Right lobe of liver (tissue), 6 donors: Measurements from ENCODE around the gene PLK5. TPM values are rescaled to one million over a fixed set of nuclear protein-coding genes. Genes with fewer than 3 reads are reported as not detected.
"Not testable (repeated sequence)": the region's sequence is repeated elsewhere in the genome, so short reads cannot be mapped to it uniquely, and the experiment has no call there.

Experiments
- ATAC-seq, 4 donors: fragments of 200-7000 bp; cut with Tn5 transposase; one replicate each; pipeline ENCODE4 v1.9.1; 2020; ENCODE audit warnings: mild to moderate bottlenecking in 4 of 4, moderate library complexity in 4 of 4
- DNase-seq, 3 donors: peaks; one replicate each; pipeline ENCODE4 v3.0.0-alpha.2; 2020
- H3K27ac ChIP-seq, 3 donors: fragments of 200-600 bp; one replicate each; pipeline ENCODE4 v1.8.0; 2022
- H3K27me3 ChIP-seq, 2 donors: fragments of 200-600 bp; one replicate each; pipeline ENCODE4 v1.8.0; 2022
- H3K36me3 ChIP-seq, 4 donors: fragments of 200-600 bp; sonication (generic) in 1 of 4; one replicate each; pipeline versions ENCODE4 v1.5.1 to v1.8.0; 2017 to 2022; ENCODE audit warnings: control low read depth in 1 of 4
- H3K4me1 ChIP-seq, 4 donors: fragments of 200-600 bp; sonication (generic) in 1 of 4; one replicate each; pipeline versions ENCODE4 v1.5.1 to v1.8.0; 2017 to 2022; ENCODE audit warnings: control low read depth in 1 of 4
- H3K4me3 ChIP-seq, 3 donors: fragments of 200-600 bp; one replicate each; pipeline ENCODE4 v1.8.0; 2022
- H3K9me3 ChIP-seq, 4 donors: fragments of 200-600 bp; sonication (generic) in 1 of 4; one replicate each; pipeline versions ENCODE4 v1.5.1 to v1.8.0; 2017 to 2022; ENCODE audit warnings: control low read depth in 1 of 4
- POLR2A ChIP-seq: fragments of 450-650 bp; IDR thresholded peaks from one replicate; pipeline ENCODE4 v1.6.1; 2017; ENCODE audit warnings: antibody characterized with exemption, mild to moderate bottlenecking
- WGBS: methylation state at CpG from one replicate; pipeline ENCODE4 v1.1.6; 2018; ENCODE audit warnings: low coverage, low lambda C conversion rate; ENCODE audit not compliant: insufficient coverage; ENCODE audit errors: missing lambda C conversion rate; 5-methylcytosine and 5-hydroxymethylcytosine counted together
- intact Hi-C, 2 donors: fragments of 100-400 bp; cut with DNase I; formaldehyde crosslinking; loops; one replicate each; pipeline versions ENCODE4 v1.11.2 to v1.14.1; 2022
- total RNA-seq, 6 experiments: library from RNA; depleted of rRNA in 2 of 6; stranded (reverse); fragments of >200 nt in 2 of 6; fragmentation: NEBNext Ultra II Directional in 3 of 6; extraction: Animal tissue kit (Norgen Biotek cat#: 25700) in 3 of 6; gene quantifications; one replicate each; pipeline versions ENCODE4 v1.1.0 to v1.2.4, GENCODE V29; 2016 to 2023
- TF ChIP-seq, protein P1 (sequence below), 4 donors: fragments of 200-600 bp in 3 of 4; fragments of 450-650 bp in 1 of 4; IDR thresholded peaks; one replicate each; pipeline versions ENCODE4 v1.5.1 to v1.8.0; 2016 to 2022; ENCODE audit warnings: antibody characterized with exemption in 4 of 4, mild to moderate bottlenecking in 2 of 4
- donor health status: DM: no; HTN: yes; CAD: no.
- donor health status: DM: no; HTN: no; CAD: no.
- donor health status: DM: no; HTN: no; CAD: no.
- donor health status: DM: no; HTN: yes; CAD: no.
- donor health status: DM: no; HTN: yes; CAD: no.

Gene PLK5
- total RNA-seq, 6 experiments from 2014 or later = not detected

GRCh38 chr19:1526979-1527649 lies 3.2 kb downstream of the PLK5 start:
- Histone ChIP-seq H3K4me3 (no peak overlapping the region), H3K27ac (no peak overlapping the region), H3K4me1 (no peaks in the 10 kb centered on the region), H3K27me3 (no peaks in the 10 kb centered on the region), H3K36me3 (no peaks in the 10 kb centered on the region), H3K9me3 (no peaks in the 10 kb centered on the region)
- WGBS = 59% methylated on average over 11 of the region's 18 CpGs
- TF ChIP-seq, protein P1, sequence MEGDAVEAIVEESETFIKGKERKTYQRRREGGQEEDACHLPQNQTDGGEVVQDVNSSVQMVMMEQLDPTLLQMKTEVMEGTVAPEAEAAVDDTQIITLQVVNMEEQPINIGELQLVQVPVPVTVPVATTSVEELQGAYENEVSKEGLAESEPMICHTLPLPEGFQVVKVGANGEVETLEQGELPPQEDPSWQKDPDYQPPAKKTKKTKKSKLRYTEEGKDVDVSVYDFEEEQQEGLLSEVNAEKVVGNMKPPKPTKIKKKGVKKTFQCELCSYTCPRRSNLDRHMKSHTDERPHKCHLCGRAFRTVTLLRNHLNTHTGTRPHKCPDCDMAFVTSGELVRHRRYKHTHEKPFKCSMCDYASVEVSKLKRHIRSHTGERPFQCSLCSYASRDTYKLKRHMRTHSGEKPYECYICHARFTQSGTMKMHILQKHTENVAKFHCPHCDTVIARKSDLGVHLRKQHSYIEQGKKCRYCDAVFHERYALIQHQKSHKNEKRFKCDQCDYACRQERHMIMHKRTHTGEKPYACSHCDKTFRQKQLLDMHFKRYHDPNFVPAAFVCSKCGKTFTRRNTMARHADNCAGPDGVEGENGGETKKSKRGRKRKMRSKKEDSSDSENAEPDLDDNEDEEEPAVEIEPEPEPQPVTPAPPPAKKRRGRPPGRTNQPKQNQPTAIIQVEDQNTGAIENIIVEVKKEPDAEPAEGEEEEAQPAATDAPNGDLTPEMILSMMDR (IDR thresholded peaks at IDR 0.05) = no peak
- no peak for TF ChIP-seq POLR2A
- DNase-seq = no peak
- intact Hi-C loops = no loop called here
- ATAC-seq = no peak

- H3K36me3 ChIP-seq = no peaks in the 10 kb centered on the region
- H3K9me3 ChIP-seq = no peaks in the 10 kb centered on the region
- no peak overlapping the region for H3K27ac ChIP-seq
- no peak for TF ChIP-seq POLR2A
- TF ChIP-seq, protein P1 (IDR thresholded peaks at IDR 0.05) = no peak
- H3K27me3 ChIP-seq = no peaks in the 10 kb centered on the region
- no peak overlapping the region for H3K4me3 ChIP-seq
- intact Hi-C loops = no loop called here
- 25% methylated on average over 2 of the region's 27 CpGs for WGBS
- DNase-seq (no peak), ATAC-seq (no peak)
- no peaks in the 10 kb centered on the region for H3K4me1 ChIP-seq
Measured at GRCh38 chr19:1527650-1528309, 3.9 kb downstream of the PLK5 start.

GRCh38 chr19:1528596-1529429 lies 4.9 kb downstream of the PLK5 start:
- no peak overlapping the region for H3K27ac ChIP-seq
- no peaks in the 10 kb centered on the region for H3K36me3 ChIP-seq
- no peaks in the 10 kb centered on the region for H3K27me3 ChIP-seq
- 51% methylated on average over 8 of the region's 23 CpGs for WGBS
- ATAC-seq = no peak
- no peak for DNase-seq
- no peaks in the 10 kb centered on the region for H3K9me3 ChIP-seq
- TF ChIP-seq, protein P1 (IDR thresholded peaks at IDR 0.05) = no peak
- TF ChIP-seq POLR2A = no peak
- no peak overlapping the region for H3K4me3 ChIP-seq
- H3K4me1 ChIP-seq = no peaks in the 10 kb centered on the region
- intact Hi-C loops = no loop called here

- H3K27ac ChIP-seq = no peak overlapping the region
- H3K36me3 ChIP-seq = no peaks in the 10 kb centered on the region
- H3K27me3 ChIP-seq = no peaks in the 10 kb centered on the region
- intact Hi-C loops = no loop called here
- H3K4me1 ChIP-seq = no peaks in the 10 kb centered on the region
- TF ChIP-seq, protein P1 (IDR thresholded peaks at IDR 0.05) = no peak
- no peak for TF ChIP-seq POLR2A
- WGBS = no CpG with 5 or more reads among the region's 16 CpGs
- ATAC-seq = no peak
- no peak overlapping the region for H3K4me3 ChIP-seq
- no peaks in the 10 kb centered on the region for H3K9me3 ChIP-seq
- DNase-seq = no peak
Measured at GRCh38 chr19:1529430-1529816, 5.5 kb downstream of the PLK5 start.

DNA sequence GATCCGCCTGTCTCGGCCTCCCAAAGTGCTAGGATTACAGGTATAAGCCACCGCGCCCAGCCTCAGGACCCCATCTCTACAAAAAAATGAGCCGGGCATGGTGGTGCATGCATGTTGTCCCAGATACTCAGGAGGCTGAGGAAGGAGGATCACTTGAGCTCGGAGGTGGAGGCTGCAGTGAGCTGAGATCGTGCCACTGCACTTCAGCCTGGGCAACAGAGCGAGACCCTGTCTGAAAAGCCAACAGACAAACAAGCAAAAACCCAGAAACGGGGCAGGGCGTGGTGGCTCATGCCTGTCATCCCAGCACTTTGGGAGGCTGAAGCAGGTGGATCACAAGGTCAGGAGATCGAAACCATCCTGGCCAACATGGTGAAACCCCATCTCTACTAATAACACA lies 7.0 kb downstream of the PLK5 start:
- intact Hi-C loops, H3K27me3 ChIP-seq, H3K27ac ChIP-seq, ATAC-seq, H3K36me3 ChIP-seq, H3K4me1 ChIP-seq, DNase-seq, H3K9me3 ChIP-seq, H3K4me3 ChIP-seq: not testable (repeated sequence)
- 88% methylated on average over 3 of the region's 11 CpGs for WGBS
